Stimulated activated CD8-positive, alpha-beta memory T cell treated with anti-CD3 and anti-CD28 coated beads, Interleukin-15, amount 100 ng/mL, for 24 hours (primary cell): ENCODE data around the gene HDAC11.
"Not testable (repeated sequence)": the region's sequence is repeated elsewhere in the genome, so short reads cannot be mapped to it uniquely, and the experiment has no call there.

Source experiments
- DNase-seq: peaks from one replicate; pipeline ENCODE4 v3.0.0-alpha.2; 2020; ENCODE audit warnings: low read depth

HDAC11 gene

DNA sequence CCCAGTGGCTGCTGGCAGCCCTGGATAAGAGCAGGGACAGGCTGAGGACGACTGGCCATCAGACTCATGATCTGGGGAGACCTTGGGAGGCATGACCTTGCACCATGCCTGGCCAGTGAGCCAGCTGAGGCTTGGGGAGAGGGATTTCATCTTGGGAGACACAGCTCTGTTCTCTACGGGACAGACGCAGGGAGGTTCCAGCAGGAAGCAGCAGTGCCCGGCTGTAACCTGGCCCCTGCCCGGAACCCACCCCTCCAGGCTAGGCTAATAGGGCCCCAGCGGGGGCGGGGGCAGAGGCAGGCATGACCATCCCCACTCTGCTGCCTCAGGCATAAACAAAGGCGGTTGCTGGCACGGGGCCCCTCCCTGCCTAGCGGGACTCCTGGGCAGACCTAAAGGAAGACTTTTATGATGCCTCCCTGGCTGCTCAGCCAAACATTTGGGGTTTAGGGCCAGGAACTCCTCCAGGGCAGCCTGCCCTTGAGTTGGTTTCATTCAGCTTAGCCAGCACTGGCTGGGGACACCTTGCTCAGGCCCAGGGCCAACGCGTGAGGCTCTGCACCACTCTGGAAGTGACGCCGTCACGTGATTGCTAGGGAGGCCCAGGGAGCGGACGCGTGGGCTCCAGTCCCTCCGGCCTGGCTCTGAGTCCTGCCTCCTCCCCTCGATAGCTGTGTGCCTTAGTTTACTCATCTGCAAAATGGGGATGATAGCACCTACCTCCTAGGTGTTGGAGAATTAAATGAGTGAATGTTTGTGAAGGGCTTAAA is 27.6 kb downstream of the HDAC11 start:
- DNase-seq: no peak

DNA sequence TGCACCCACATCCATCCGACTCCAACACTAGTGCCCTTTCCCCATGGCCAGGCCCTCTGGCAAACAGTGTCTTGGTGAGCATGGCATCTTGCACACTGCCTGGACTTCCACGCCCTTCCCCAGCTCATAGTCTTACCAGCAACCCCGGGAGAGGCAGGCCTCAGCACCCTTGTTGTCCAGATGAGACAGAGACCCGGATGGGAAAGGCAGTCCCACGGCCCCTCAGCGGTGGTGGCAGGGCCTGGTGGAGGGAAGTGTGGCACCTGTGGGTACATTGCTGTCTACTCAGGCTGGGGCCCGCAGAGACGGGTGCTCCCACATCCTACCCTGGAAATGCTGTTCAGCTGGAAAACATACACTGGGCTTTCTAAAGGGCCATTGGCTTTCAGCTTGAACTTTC is 28.4 kb downstream of the HDAC11 start:
- no peak for DNase-seq

DNA sequence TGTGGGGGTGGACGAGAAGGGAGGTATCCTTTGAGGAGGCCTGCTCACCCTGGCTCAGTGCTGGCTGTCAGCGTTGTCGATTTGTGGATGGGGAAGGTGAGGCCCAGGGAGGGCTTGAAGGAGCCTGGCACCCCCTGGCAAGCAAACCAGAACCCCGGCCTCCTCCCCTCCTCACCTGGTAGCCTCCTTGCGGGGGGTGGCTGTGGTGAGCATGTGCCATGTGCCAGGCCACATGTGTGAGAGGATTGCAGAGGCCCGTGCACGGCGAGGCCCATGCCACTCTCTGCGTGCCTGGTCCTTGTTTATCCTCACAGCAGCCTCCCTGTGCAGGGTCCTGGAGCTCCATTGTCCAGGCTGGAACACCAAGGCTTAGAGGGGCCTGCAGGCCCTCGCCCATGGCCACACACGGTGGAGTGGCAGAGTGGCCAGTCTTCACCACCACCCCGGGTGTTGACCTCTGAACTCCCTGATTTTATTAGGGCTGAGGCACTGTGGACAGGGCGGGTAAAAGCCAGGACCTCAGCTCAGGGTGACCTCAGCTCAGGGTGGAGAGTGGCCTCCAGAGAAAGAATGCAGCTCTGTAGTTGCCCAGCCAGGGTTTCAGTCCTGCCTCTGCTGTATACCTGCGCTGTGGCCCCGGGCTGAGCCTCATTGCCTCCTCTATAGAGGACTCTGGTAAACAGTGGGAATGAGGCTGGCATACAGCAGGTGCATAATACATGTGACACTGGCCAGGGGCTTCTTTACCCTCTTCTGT is 29.1 kb downstream of the HDAC11 start:
- no peak for DNase-seq

DNA sequence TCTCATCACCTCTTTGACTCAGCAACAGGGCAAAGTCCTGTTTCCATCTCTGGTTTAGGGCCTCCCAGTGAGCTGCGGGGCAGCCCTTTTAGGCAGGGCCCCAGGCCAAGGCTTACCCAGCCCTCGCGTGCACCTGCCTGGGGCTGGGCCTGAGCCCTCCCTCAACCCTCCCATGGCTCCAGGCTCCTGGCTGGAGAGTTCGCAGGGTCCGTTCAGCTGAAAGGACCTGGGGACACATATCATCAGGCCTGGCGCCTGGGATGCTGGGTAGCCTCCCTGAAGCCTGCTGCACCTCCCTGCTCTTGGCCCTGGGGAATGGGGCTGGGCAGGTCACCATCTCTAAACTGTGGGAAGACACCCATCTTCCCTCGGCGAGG is 29.7 kb downstream of the HDAC11 start:
- DNase-seq: no peak

DNA sequence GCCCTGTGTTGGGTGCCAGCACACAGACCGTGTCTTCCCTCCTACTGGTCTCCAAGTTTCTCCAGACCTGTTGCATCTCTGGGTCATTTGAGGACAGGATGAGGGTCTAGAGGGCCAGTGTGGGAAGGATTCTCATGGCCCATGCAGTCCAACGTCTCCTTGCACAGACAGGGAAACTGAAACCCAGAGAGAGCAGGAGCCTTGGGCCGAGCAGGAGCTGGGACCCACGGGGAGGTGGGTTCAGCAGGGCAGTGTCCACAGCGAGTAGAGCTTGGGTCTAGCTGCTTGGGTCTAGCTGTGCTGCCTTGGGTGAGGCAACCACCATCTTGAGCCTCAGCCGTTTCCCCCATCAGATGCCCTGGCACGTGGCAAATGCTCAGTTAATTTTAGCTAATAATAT is 32.3 kb downstream of the HDAC11 start:
- no peak for DNase-seq

DNA sequence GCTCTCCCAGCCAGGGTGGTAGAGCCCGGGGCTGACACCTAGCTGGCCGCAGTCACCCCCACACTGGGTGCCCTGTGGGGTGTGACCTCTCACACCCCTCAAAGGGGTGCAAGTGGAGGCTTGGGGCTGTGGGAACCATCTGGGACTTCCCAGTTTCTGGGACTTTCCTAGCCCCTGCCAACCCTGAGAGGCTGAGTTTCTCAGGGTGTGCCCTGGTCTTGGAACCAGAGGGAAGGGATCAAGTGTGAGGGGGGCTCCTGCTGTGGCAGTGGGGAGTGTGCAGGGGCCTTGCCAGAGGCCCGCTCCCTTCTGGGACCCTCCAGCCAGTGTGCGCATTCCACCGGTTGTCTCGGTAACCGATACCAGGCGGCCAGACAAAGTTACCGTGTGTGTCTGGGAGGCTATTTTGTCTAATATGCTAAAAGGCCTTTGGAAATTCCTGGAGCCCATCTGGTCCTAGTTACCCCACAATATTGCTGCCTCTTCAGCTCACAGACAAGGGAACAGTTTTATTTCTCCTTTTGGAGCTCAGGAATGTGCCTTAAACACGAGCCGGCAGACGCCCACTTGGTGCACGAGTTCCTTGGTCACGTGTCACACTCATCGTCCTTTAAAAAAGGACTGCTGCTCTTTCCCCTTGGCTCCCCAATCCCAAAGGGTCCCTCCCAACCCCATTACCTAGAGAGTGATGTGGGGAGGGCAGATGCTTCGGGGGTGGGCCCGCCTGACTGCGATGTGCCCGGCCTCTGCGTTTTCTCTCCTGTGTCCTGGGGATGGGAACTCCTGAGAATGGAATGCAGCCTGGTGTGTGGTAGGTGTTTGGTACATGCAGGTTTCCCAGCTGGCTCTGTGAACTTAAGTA is 33.2 kb downstream of the HDAC11 start:
- DNase-seq: no peak

DNA sequence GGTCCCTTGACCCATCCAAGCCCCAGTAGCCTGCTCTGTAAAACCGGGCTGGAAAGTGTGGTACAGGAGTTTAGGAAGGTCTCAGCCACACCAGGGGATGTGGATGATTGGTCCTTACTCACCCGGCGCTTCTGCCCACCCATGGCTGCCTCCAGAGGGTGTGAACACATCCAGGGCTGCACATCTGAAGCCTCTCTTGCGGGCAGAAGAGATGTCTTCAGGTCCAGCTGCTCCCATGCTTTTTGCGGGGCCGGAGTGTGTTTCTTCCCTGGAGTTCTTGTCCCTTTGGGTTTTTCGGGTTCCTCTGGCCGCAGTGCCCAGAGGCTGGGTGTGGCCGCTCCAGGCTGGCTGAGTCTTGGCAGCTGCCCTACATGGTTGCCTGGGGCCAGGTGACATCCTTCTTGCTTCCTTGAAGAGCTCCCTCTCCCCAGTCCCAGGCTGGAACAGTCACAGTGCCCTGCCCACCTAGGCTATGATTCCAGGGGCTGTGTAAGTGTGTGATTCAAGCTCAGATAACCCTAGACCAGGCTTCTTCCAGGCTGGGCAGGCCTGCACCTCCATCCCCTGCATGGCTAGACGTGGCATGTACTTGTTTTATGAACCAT is 33.9 kb downstream of the HDAC11 start:
- DNase-seq: no peak

DNA sequence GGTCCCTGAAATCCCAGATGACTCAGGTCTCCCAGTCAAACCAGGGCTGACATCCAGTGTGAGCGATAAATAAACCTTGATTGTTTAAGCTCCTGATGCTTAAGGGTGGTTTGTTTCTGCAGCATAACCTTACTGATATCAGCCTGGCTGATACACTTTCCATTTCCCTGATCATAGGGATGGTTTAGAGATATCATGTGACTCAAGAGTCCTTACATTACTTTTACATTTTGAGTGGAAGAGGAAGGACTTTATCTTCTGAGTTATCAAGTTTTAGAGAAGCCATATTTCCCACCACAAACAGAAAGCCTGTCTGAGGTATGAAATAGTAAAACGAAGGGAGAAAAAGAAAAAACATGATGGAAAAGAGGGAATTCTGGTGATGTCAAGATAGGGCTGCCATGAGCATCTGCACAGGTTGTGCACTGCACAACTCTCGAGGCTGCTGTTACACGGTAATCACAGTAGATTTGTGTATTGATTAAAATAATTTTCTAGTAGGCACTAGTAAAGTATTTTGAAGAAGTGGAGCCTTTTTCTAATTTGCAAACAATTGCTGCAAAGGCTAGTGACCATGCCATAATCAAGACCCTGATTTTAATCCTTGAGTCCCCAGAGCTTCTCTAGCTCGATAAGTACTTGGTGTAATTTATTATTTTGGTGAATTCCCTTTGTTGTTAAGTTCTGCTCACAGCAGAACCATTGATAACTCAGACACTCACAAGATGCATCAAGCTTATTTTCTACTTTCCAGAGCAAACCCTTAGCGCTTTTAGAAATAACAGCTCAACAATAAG is 34.7 kb downstream of the HDAC11 start:
- DNase-seq: no peak

DNA sequence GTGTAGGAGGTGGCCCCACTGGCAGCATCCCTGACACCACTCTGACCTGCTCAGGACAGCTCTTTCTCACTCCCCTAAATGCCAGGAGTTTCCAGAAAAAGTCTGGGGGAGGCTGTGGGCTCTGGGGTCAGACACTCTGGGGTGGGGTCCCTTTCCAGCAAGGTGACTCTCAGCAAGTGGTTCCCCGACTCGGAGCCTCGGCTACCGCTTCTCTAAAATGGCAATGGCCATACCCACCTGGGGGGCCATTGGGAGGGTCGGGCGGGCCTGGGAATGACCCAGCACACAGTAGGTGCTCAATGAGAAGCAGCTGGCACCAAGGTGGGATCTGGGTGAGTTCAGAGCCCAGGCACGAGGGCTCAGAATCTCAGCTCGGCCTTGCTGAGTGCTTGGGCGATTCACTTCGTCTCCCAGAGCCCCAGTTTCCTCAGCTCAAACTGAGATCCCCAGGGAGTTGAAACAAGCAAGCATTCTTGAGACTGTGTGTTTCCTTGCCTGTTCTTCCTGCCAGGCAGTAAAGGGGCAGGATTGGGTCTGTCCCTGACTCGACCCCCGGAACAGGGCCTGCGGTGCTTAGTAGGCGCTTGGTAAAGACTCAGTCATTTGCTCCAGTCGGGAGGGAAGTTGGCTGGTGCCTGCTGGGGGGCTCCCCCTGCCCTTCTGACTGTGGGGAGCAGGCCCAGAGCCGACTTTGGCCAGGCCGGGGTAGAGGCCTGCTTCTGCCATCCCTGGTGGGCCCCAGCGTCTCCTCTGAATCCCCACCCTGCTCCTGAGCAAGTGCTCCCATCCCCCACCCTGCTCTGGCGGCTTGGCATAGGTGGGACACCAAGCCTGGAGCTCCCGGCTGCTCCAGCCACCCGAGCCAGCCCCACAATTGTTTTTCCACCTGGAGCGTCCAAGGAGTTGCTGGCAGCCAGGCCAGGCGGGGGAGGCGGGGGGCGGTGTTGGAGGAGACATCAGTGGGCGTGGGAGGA is 36.0 kb downstream of the HDAC11 start:
- DNase-seq: no peak

DNA sequence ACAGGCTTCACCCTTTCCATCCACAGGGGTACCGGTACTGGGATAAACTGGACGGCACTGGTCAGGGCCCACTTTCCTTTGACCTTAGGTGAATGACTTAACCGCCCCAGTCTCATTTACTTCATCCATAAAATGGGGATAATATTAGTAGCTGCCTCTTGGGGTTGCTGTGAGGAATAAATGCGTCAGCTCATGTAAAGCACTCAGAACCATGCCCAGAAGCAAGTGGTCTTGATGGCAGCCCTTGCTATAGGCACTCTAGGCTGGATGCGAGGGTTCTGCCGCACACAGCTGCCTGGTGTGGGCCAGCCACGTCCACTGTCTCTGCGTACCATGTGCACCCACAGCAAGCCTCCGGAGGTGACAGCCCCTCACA is 36.6 kb downstream of the HDAC11 start:
- no peak for DNase-seq

DNA sequence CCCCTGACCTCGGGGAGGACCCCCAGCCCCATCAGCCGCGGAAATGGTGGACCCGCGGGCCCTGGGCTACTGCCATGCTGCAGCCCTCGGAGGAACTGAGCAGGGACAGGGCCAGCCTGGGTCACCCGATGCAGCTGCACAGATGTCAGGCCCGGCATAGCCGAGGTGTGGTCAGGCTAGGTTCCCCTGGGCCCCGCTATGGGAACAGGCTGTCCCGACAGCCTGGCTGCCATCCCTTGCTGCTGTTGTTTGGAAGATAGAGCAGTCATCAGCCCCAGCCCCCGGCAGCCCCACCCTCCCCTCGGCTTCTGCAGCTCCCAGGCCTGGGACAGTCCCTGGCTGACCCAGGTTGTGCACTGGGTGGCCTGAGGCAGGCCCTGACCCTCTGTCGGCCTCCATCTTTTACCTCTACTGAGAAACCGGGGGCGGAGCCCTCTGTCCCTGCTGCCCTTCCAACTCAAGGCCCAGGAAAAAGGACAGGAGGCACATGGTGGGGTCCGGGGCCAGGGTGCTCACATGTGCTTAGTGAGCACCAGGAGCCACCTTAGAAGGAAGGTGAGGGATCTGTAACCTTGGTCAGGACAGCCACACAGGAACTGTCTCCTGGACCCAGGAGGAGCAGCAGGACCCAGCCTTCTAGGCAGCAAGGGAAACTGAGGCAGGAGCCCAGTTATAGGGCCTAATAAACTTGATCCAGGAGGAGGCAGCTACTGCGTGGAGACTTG is 37.3 kb downstream of the HDAC11 start:
- no peak for DNase-seq

DNA sequence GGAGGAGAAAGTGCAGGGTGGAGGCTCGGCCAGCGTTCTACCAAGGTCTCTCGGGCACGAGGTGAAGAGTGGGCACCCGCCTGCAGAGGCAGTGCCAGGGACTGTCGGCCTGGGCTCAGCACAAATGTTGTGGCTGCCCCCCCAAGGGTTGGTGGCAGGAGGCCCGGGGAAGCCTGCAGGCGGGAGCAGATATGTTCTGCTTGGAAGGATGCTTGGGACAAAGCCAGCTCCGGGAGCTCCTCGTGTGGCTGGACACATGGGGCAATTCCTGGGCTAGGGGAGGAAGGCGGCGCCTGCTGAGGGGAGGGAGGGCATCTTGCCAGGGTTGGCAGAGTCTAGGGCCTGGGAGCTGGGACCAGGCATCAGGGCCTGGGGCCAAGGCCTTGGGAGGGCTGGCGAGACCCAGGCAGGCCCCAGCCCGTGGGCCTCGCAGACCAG is 38.4 kb downstream of the HDAC11 start:
- no peak for DNase-seq

DNA sequence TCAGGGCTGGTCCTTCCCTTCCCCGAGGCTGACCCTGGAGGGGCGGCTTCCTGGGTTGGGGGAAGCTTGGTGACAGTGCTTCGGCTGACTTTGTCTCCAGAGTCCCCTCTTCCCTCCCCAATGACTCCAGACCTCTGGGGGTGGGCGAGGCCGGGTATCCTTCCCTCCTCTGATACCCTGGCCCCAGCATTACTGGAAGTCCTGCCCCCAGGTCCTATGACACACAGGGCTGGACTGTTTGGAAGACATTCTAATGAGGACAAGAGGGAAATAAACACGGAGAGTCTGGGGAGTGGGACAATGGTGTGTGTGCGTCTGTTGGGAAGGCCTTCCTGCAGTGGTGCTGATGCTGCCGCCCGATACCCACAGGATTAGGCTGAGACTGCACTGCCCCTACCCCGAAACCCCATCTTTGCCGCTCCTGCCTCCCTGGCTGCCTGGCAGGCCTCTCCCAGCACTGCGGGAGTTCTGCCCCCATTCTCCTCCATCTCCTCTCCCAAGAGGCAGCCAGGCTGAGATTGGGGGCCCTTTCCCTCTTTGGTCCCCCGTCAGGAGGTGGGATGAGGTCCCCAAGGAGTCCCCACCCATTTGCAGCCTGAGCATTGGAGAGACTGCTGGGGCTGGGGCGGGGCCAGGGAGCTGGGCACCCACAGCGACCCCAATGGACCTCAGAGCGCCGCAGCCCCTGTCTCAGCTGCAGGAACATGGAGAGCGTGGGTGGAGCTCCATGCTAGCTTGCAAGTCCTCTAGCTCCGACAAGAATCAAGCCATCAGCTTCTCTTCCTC is 39.1 kb downstream of the HDAC11 start:
- DNase-seq: no peak

DNA sequence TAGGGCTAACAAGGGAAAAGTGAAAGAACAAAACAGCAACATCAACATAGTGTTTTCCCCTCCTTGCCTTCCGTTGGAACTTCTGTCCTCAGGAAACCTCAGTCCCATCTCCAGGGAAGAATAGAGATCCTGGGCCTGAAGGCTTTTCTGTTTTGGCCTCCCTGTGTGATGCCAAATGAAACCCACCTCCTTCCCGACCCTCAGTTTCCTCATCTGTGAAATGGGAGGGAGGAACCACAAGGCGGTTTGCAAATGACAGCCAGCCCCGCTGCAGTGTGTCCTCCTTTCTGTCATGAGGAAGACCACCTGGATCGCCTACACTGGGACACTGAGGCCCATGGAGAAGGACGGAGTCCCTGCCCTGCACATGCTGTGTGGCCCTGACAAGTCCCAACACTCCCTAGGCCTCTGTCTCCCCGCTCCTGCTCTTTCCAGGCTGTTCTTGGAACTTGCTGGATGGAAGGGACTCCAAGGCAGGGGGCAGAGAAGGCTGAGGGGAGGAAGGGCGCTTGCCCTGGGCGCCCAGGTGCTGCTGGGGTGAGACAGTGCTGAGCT is 40.3 kb downstream of the HDAC11 start:
- no peak for DNase-seq

DNA sequence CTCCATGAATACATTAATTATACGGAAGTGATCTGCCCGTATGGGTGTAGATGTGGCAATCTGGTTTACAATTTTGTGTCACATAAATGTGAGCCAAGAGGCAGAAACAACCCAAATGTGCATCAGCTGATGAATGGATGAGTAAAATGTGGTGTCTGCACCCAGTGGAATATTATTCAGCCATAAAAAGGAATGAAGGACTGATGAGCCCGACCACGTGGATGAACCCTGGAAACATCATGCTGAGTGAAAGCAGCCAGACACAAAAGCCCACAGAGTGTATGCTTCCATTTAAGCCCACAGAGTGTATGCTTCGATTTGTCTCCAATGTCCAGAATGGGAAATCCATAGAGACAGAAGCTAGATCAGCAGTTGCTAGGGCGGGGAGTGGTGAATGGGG is 41.2 kb downstream of the HDAC11 start:
- no peak for DNase-seq

DNA sequence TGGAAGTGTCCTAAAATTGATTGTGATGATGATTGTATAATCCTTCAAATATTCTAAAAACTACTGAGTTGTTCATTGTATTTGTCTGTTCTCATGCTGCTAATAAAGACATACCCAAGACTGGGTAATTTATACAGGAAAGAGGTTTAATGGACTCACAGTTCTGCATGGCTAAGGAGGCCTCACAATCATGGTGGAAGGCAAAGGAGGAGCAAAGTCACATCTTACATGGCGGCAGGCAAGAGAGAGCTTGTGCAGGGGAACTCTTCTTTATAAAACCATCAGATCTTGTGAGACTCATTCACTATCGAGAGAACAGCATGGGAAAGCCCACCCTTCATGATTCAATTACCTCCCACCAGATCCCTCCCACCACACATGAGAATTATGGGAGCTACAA is 41.6 kb downstream of the HDAC11 start:
- not testable (repeated sequence) for DNase-seq

DNA sequence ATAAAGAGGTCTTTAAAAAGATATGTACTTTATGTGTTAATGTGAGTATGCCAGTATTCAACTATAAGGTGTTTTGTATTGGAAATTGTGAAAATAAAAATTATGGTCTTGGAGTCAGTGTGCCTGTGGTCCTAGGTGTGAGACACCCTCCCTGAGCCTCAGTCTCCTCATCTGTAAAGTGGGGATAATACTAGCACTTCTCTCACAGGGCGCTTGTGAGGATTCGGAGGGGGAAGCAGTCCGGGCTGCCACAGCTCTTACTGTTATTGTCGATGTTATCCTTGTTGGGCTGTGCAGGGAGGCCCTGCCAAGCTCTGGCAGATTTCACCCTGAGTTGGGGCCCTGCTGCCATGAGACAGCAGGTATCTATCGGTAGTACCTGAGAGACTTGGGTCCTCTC is 42.1 kb downstream of the HDAC11 start:
- no peak for DNase-seq

DNA sequence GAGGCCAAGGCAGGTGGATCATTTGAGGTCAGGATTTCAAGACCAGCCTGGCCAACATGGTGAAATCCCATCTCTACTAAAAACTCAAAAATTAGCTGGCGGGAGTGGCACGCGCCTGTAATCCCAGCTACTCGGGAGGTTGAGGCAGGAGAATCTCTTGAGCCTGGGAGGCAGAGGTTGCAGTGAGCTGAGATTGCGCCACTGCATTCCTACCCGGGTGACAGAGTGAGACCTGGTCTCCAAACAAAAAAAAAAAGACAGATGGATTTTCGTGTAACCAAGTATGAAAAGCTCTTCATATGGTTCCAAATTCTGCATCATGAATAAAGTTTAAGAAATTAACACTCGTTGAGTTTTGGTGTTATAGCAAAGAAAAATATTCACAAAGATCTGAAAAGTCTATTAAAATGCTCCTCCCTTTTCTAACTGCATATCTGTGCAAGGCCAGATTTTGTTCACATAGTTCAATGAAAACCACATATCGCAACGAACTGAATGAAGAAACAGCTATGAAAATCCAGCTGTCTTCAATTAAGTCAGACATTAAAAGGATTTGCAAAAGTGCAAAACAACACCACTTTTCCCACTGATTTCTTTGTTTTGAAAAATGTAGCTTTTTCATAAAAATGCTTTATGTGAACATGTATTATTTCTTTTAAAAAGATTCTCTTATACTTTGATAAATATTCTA is 45.0 kb downstream of the HDAC11 start:
- no peak for DNase-seq
